Measurements from ENCODE around the gene SLC16A6. TPM values are rescaled to one million over a fixed set of nuclear protein-coding genes. Genes with fewer than 3 reads are reported as not detected.

The SLC16A6 gene
- polyA plus RNA-seq, 1 of the 3 experiments (the other 2 are of a cell fraction), result not detected

DNA sequence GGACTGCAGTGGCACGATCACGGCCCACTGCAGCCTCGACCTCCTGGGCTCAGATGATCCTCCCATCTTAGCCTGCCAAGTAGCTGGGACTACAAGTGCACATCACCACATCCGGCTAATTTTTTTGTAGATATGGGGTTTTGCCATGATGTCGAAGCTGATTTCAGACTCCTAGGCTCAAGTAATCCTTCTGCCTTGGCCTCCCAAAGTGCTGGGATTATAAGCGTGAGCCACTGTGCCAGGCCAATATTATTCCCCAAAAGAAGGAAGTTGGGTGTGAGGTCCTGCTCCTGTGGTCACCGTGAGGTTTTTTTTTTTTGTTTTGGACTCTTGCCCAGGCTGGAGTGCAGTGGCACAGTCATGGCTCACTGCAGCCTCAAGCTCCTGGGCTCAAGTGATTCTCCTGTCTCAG is 41.6 kb downstream of the SLC16A6 start:
- POLR2A ChIA-PET, result no interaction called here
- Histone ChIP-seq H3K9me2 (no peaks in the 10 kb centered on the region), H3K36me3 (replicated peaks in 1 of 2; ENCODE audit: control insufficient read depth in 1 of 2, insufficient read depth in 2 of 2, low read length in 1 of 2) (peaks cover 35 to 36% of the 10 kb centered on the region in 2 experiments), H3K79me2 (ENCODE audit: insufficient read depth) (peaks cover 25% of the 10 kb centered on the region), H3F3A (replicated peaks; ENCODE audit: insufficient read depth) (peaks cover 12% of the 10 kb centered on the region), H3K9me3 (no peaks in the 10 kb centered on the region), H3K27me3 (ENCODE audit: insufficient read depth) (no peaks in the 10 kb centered on the region), H3K4me1 (ENCODE audit: control insufficient read depth in 1 of 2, insufficient read depth in 2 of 2, low read depth in 1 of 2, low read length in 1 of 2) (peaks cover 6 to 8% of the 10 kb centered on the region in 2 experiments; a peak in 2 of 4 replicates), H3K4me3 (ENCODE audit: low read depth in 2 of 2, low read length in 1 of 2) (no peak overlapping the region), H3K4me2 (peak overlapping the region; percentile 86), H3K27ac (ENCODE audit: low read depth in 2 of 2, low read length in 1 of 2) (no peak overlapping the region), H4K20me1 (ENCODE audit: insufficient read depth) (no peaks in the 10 kb centered on the region), H2AFZ (ENCODE audit: low read depth) (no peak overlapping the region), H3K9ac (peak overlapping the region; percentile 74; the same call in 1 of the 2 replicates)
- no peak for TF ChIP-seq SIN3A (IDR thresholded peaks at IDR 0.05; ENCODE audit: borderline replicate concordance, low read depth, low read length)
- TF ChIP-seq, protein P1, sequence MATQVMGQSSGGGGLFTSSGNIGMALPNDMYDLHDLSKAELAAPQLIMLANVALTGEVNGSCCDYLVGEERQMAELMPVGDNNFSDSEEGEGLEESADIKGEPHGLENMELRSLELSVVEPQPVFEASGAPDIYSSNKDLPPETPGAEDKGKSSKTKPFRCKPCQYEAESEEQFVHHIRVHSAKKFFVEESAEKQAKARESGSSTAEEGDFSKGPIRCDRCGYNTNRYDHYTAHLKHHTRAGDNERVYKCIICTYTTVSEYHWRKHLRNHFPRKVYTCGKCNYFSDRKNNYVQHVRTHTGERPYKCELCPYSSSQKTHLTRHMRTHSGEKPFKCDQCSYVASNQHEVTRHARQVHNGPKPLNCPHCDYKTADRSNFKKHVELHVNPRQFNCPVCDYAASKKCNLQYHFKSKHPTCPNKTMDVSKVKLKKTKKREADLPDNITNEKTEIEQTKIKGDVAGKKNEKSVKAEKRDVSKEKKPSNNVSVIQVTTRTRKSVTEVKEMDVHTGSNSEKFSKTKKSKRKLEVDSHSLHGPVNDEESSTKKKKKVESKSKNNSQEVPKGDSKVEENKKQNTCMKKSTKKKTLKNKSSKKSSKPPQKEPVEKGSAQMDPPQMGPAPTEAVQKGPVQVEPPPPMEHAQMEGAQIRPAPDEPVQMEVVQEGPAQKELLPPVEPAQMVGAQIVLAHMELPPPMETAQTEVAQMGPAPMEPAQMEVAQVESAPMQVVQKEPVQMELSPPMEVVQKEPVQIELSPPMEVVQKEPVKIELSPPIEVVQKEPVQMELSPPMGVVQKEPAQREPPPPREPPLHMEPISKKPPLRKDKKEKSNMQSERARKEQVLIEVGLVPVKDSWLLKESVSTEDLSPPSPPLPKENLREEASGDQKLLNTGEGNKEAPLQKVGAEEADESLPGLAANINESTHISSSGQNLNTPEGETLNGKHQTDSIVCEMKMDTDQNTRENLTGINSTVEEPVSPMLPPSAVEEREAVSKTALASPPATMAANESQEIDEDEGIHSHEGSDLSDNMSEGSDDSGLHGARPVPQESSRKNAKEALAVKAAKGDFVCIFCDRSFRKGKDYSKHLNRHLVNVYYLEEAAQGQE (IDR thresholded peaks at IDR 0.05; ENCODE audit: low read depth, low read length), result no peak
- TF ChIP-seq, protein P2, sequence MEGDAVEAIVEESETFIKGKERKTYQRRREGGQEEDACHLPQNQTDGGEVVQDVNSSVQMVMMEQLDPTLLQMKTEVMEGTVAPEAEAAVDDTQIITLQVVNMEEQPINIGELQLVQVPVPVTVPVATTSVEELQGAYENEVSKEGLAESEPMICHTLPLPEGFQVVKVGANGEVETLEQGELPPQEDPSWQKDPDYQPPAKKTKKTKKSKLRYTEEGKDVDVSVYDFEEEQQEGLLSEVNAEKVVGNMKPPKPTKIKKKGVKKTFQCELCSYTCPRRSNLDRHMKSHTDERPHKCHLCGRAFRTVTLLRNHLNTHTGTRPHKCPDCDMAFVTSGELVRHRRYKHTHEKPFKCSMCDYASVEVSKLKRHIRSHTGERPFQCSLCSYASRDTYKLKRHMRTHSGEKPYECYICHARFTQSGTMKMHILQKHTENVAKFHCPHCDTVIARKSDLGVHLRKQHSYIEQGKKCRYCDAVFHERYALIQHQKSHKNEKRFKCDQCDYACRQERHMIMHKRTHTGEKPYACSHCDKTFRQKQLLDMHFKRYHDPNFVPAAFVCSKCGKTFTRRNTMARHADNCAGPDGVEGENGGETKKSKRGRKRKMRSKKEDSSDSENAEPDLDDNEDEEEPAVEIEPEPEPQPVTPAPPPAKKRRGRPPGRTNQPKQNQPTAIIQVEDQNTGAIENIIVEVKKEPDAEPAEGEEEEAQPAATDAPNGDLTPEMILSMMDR (IDR thresholded peaks at IDR 0.05), result no peak
- TF ChIP-seq YY1 (IDR thresholded peaks at IDR 0.05; ENCODE audit: low read depth), result no peak
- no peak for TF ChIP-seq EZH2phosphoT487 (IDR thresholded peaks at IDR 0.05; ENCODE audit: borderline replicate concordance, low read depth)
- TF ChIP-seq EP300 (IDR thresholded peaks at IDR 0.05; ENCODE audit: borderline replicate concordance in 1 of 2, low read depth in 1 of 2, low read length in 1 of 2), result no peak
- TF ChIP-seq FOSL2 (IDR thresholded peaks at IDR 0.05; ENCODE audit: borderline replicate concordance, low read depth), result no peak
- TF ChIP-seq NFIC (IDR thresholded peaks at IDR 0.05; ENCODE audit: borderline replicate concordance), result no peak
- TF ChIP-seq, protein P3, sequence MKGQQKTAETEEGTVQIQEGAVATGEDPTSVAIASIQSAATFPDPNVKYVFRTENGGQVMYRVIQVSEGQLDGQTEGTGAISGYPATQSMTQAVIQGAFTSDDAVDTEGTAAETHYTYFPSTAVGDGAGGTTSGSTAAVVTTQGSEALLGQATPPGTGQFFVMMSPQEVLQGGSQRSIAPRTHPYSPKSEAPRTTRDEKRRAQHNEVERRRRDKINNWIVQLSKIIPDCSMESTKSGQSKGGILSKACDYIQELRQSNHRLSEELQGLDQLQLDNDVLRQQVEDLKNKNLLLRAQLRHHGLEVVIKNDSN (IDR thresholded peaks at IDR 0.05; ENCODE audit: borderline replicate concordance, low read depth), result no peak
- TF ChIP-seq RCOR1 (IDR thresholded peaks at IDR 0.05; ENCODE audit: low read length), result no peak
- TF ChIP-seq, protein P4, sequence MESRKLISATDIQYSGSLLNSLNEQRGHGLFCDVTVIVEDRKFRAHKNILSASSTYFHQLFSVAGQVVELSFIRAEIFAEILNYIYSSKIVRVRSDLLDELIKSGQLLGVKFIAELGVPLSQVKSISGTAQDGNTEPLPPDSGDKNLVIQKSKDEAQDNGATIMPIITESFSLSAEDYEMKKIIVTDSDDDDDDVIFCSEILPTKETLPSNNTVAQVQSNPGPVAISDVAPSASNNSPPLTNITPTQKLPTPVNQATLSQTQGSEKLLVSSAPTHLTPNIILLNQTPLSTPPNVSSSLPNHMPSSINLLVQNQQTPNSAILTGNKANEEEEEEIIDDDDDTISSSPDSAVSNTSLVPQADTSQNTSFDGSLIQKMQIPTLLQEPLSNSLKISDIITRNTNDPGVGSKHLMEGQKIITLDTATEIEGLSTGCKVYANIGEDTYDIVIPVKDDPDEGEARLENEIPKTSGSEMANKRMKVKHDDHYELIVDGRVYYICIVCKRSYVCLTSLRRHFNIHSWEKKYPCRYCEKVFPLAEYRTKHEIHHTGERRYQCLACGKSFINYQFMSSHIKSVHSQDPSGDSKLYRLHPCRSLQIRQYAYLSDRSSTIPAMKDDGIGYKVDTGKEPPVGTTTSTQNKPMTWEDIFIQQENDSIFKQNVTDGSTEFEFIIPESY (IDR thresholded peaks at IDR 0.05; ENCODE audit: borderline replicate concordance, low read depth), result no peak
- no peak for TF ChIP-seq RFX5 (IDR thresholded peaks at IDR 0.05; ENCODE audit: low read length)
- TF ChIP-seq FOXJ3 (CRISPR knock-in tag; IDR thresholded peaks at IDR 0.05), result no peak
- TF ChIP-seq CHD2 (IDR thresholded peaks at IDR 0.05; ENCODE audit: low read length, partially characterized antibody), result no peak
- no peak for TF ChIP-seq TAF1 (IDR thresholded peaks at IDR 0.05; ENCODE audit: borderline replicate concordance, low read depth, low read length)
- no peak for TF ChIP-seq SMC3 (IDR thresholded peaks at IDR 0.05; ENCODE audit: low read depth, low read length)
- CTCF ChIA-PET, result interaction anchor here (0.7 to 3.5 kb wide), 11 partner anchors 9 to 987 kb away, joined by 3 to 19 read pairs (median 9); no protein-coding TSS in a partner anchor
- 88% methylated on average over 7 of the region's 7 CpGs for WGBS (ENCODE audit: low lambda C conversion rate)
- DNase-seq, result no peak
